AG04450 (cell line): Measurements from ENCODE around the gene MTMR11. TPM values are rescaled to one million over a fixed set of nuclear protein-coding genes. Genes with fewer than 3 reads are reported as not detected.

Source experiments
- CTCF ChIA-PET: fragments of 300-600, 350-600 bp; formaldehyde crosslinking; extraction: SDS; loops from one replicate; lab custom pipeline; 2022; ENCODE audit warnings: antibody characterized with exemption, inconsistent platforms; lab: Charles Lee
- POLR2A ChIA-PET: fragments of 350-600 bp; formaldehyde crosslinking; extraction: SDS; loops from one replicate; lab custom pipeline; 2021; ENCODE audit warnings: antibody characterized with exemption, inconsistent platforms; lab: Yijun Ruan, JAX
- DNase-seq: peaks from one replicate; pipeline ENCODE4 v3.0.0-alpha.2; 2011; ENCODE audit warnings: low read depth, low spot score
- H3K27ac ChIP-seq: one replicate; pipeline ENCODE4 v1.5.1; 2012; ENCODE audit warnings: low read depth, low read length, control low read depth
- H3K27me3 ChIP-seq: one replicate; pipeline ENCODE4 v1.6.0; 2012; ENCODE audit warnings: low read length; ENCODE audit not compliant: control insufficient read depth, insufficient read depth
- H3K4me3 ChIP-seq: 2 replicates; pipeline ENCODE4 v1.5.1; 2011; ENCODE audit warnings: mild to moderate bottlenecking, low read depth, low read length, control low read depth
- H3K9me3 ChIP-seq: 2 replicates; pipeline ENCODE4 v1.5.1; 2012; ENCODE audit warnings: low read length; ENCODE audit not compliant: control insufficient read depth, insufficient read depth
- polyA plus RNA-seq: library from polyadenylated mRNA; depleted of rRNA; stranded (reverse); fragments of >200 nt; gene quantifications from 2 replicates; pipeline ENCODE4 v1.2.3, GENCODE V29; 2011
- TF ChIP-seq, protein P1 (sequence below): IDR thresholded peaks from 2 replicates; pipeline ENCODE4 v1.5.1; 2011; ENCODE audit warnings: low read depth, low read length, control low read depth, inconsistent platforms

MTMR11 gene
- polyA plus RNA-seq, 1 experiment = 17.0 TPM

GRCh38 chr1:149914545-149914944 lies 22.1 kb downstream of the MTMR11 start:
- Histone ChIP-seq H3K27ac (no peak overlapping the region), H3K27me3 (no peaks in the 10 kb centered on the region), H3K4me3 (no peak overlapping the region), H3K9me3 (no peaks in the 10 kb centered on the region)
- ChIA-PET CTCF (no interaction called here), POLR2A (no interaction called here)
- no peak for DNase-seq
- TF ChIP-seq, protein P1, sequence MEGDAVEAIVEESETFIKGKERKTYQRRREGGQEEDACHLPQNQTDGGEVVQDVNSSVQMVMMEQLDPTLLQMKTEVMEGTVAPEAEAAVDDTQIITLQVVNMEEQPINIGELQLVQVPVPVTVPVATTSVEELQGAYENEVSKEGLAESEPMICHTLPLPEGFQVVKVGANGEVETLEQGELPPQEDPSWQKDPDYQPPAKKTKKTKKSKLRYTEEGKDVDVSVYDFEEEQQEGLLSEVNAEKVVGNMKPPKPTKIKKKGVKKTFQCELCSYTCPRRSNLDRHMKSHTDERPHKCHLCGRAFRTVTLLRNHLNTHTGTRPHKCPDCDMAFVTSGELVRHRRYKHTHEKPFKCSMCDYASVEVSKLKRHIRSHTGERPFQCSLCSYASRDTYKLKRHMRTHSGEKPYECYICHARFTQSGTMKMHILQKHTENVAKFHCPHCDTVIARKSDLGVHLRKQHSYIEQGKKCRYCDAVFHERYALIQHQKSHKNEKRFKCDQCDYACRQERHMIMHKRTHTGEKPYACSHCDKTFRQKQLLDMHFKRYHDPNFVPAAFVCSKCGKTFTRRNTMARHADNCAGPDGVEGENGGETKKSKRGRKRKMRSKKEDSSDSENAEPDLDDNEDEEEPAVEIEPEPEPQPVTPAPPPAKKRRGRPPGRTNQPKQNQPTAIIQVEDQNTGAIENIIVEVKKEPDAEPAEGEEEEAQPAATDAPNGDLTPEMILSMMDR = no peak

DNA sequence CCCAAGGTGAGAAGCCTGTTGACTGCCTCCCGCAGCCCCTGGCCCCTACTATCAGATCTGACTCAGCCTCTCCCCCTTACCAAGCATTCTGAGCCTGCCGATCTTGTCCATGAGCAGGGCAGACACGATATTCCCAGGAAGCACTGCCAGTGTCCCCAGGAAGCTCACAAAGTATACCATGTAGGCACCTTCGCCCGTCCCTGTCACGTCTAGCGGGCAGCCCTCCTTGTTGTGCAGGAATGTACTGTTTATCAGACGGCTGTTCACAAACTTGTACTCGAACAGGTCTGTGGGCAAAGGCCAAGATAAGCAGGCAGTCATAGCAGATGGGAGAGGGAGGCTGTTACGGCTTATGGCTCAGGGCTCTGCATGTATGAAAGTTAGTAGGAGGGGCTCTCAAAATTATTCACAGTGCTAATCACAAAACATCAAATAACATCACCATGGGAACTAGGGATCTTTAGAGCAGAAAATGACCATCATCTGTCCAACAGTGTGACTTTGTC lies 30.1 kb downstream of the MTMR11 start:
- Histone ChIP-seq H3K27ac (no peak overlapping the region), H3K9me3 (no peaks in the 10 kb centered on the region), H3K4me3 (no peak overlapping the region), H3K27me3 (no peaks in the 10 kb centered on the region)
- TF ChIP-seq, protein P1 = no peak
- CTCF ChIA-PET = no interaction called here
- DNase-seq = no peak
- POLR2A ChIA-PET = no interaction called here

- ChIA-PET POLR2A (no interaction called here), CTCF (no interaction called here)
- DNase-seq = no peak
- Histone ChIP-seq H3K27me3 (no peaks in the 10 kb centered on the region), H3K27ac (no peak overlapping the region), H3K9me3 (peaks cover 7% of the 10 kb centered on the region; the same call in 1 of the 2 replicates), H3K4me3 (no peak overlapping the region)
- TF ChIP-seq, protein P1 = no peak
These were observed 32.7 kb downstream of the MTMR11 start for GRCh38 chr1:149903836-149904491.

DNA sequence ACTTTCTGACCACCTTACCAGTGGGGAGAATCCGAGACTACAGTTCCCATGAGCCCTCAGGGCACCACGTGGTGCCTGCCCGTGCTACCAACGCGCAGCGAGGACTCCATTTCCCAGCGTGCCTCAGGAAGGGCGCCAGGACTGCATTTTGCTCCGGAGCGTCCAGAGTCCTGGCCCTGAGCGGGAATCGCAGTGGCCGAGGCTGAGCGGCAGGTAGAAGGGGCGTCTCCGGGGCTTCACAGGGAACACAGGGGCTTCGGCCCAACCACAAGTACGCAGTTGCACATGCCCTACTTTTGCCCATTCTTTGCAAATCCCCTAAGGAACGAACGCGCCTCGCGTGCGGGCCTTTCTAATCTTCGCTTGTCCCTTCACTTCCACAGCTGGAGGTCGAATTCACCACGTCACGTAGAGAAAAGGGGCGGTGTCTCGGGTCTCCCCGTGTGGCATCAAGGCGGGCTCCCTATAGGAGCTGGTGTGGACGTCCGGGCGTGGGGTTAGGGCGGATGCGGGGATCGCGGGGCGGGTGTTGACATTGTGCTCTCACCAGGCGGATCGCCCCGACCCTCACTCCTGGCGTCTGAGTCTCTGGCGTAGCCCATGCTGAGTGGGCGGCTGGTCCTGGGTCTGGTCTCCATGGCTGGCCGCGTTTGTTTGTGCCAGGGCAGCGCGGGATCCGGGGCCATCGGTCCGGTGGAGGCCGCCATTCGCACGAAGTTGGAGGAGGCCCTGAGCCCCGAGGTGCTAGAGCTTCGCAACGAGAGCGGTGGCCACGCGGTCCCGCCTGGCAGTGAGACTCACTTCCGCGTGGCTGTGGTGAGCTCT lies 37.0 kb downstream of the MTMR11 start, which contains the start of gene BOLA1:
Gene BOLA1 (plus strand): TSS at position 109 of the 825 bp plus-strand sequence. CDS start 492 bp downstream, at position 601.
- ChIA-PET POLR2A (interaction anchor here (0.6 to 2.4 kb wide), 4 partner anchors 12 to 1267 kb away, joined by 3 to 23 read pairs (median 6); a partner anchor contains a TSS), CTCF (no interaction called here)
- Histone ChIP-seq H3K9me3 (peaks cover 7% of the 10 kb centered on the region; the same call in 1 of the 2 replicates), H3K27ac (peak within 1 kb of the TSS; percentile 75), H3K4me3 (peak within 1 kb of the TSS; percentile 70), H3K27me3 (no peaks in the 10 kb centered on the region)
- TF ChIP-seq, protein P1 = no peak
- peak; percentile 70 for DNase-seq
